ENCODE measurements around the gene FXYD1.

The FXYD1 gene

GRCh38 chr19:35135389-35135909 is 3.2 kb upstream of the FXYD1 start:
- TF ChIP-seq ZNF8 (CRISPR knock-in tag; IDR thresholded peaks at IDR 0.05), result no peak
- no peak for TF ChIP-seq PATZ1 (CRISPR knock-in tag; IDR thresholded peaks at IDR 0.05; ENCODE audit: borderline replicate concordance)
- no peak for TF ChIP-seq ESRRG (CRISPR knock-in tag; IDR thresholded peaks at IDR 0.05)
- TF ChIP-seq ARNTL (CRISPR knock-in tag; IDR thresholded peaks at IDR 0.05; ENCODE audit: borderline replicate concordance, low read depth), result no peak
- TF ChIP-seq ZC3H10 (CRISPR knock-in tag; IDR thresholded peaks at IDR 0.05), result no peak
- TF ChIP-seq ZFP30 (CRISPR knock-in tag; IDR thresholded peaks at IDR 0.05), result no peak
- TF ChIP-seq PPARA (CRISPR knock-in tag; IDR thresholded peaks at IDR 0.05; ENCODE audit: borderline replicate concordance), result no peak
- TF ChIP-seq CSDC2 (CRISPR knock-in tag; IDR thresholded peaks at IDR 0.05), result no peak
- TF ChIP-seq POU6F1 (CRISPR knock-in tag; IDR thresholded peaks at IDR 0.05; ENCODE audit: borderline replicate concordance, low read depth), result no peak
- no peak for TF ChIP-seq TOX (CRISPR knock-in tag; IDR thresholded peaks at IDR 0.05; ENCODE audit: borderline replicate concordance)
- TF ChIP-seq CREB5 (CRISPR knock-in tag; IDR thresholded peaks at IDR 0.05; ENCODE audit: low read depth), result no peak
- no peak for TF ChIP-seq TSHZ2 (CRISPR knock-in tag; IDR thresholded peaks at IDR 0.05)
- ATAC-seq, result peak; percentile 95

- no peak for ATAC-seq
- no peak for TF ChIP-seq TSHZ2 (CRISPR knock-in tag; IDR thresholded peaks at IDR 0.05)
- no peak for TF ChIP-seq PATZ1 (CRISPR knock-in tag; IDR thresholded peaks at IDR 0.05; ENCODE audit: borderline replicate concordance)
- no peak for TF ChIP-seq TOX (CRISPR knock-in tag; IDR thresholded peaks at IDR 0.05; ENCODE audit: borderline replicate concordance)
- TF ChIP-seq RARB (CRISPR knock-in tag; IDR thresholded peaks at IDR 0.05), result no peak
- no peak for TF ChIP-seq CREB5 (CRISPR knock-in tag; IDR thresholded peaks at IDR 0.05; ENCODE audit: low read depth)
- TF ChIP-seq ZNF70 (CRISPR knock-in tag; IDR thresholded peaks at IDR 0.05), result no peak
- no peak for TF ChIP-seq CSDC2 (CRISPR knock-in tag; IDR thresholded peaks at IDR 0.05)
- no peak for TF ChIP-seq OSR1 (CRISPR knock-in tag; IDR thresholded peaks at IDR 0.05)
- TF ChIP-seq TCF4 (CRISPR knock-in tag; IDR thresholded peaks at IDR 0.05; ENCODE audit: borderline replicate concordance), result no peak
- TF ChIP-seq CSRNP3 (CRISPR knock-in tag; IDR thresholded peaks at IDR 0.05), result no peak
- TF ChIP-seq ISL1 (CRISPR knock-in tag; IDR thresholded peaks at IDR 0.05), result no peak
- TF ChIP-seq BACH2 (CRISPR knock-in tag; IDR thresholded peaks at IDR 0.05; ENCODE audit: borderline replicate concordance), result no peak
- no peak for TF ChIP-seq ZNF565 (CRISPR knock-in tag; conservative IDR thresholded peaks at IDR 0.05; ENCODE audit: low read depth)
- TF ChIP-seq ZNF8 (CRISPR knock-in tag; IDR thresholded peaks at IDR 0.05), result no peak
- TF ChIP-seq ZFP3 (CRISPR knock-in tag; IDR thresholded peaks at IDR 0.05), result no peak
- no peak for TF ChIP-seq ESRRG (CRISPR knock-in tag; IDR thresholded peaks at IDR 0.05)
- TF ChIP-seq GLIS3 (CRISPR knock-in tag; IDR thresholded peaks at IDR 0.05), result no peak
Measured at GRCh38 chr19:35136231-35136630, 2.4 kb upstream of the FXYD1 start.

Measured in SK-N-SH treated with all-trans-retinoic acid at 6 μM for 48 hours (cell line).